ENCODE results near the gene SLC2A13. TPM values are rescaled to one million over a fixed set of nuclear protein-coding genes. Genes with fewer than 3 reads are reported as not detected.

Gene SLC2A13
- total RNA-seq, 1 donor from 2014 or later, result 6.9 TPM

- DNase-seq (ENCODE audit: extremely low spot score, unreplicated experiment), result no peak
- Mint-ChIP-seq H3K27ac (ENCODE audit: unreplicated experiment) (no peak overlapping the region), H3K27me3 (ENCODE audit: unreplicated experiment) (peaks cover 3% of the 10 kb centered on the region), H3K4me1 (ENCODE audit: unreplicated experiment) (peaks cover 3% of the 10 kb centered on the region), H3K4me3 (ENCODE audit: unreplicated experiment) (no peak overlapping the region), H3K9me3 (ENCODE audit: unreplicated experiment) (peaks cover 5% of the 10 kb centered on the region), H3K36me3 (ENCODE audit: unreplicated experiment) (no peaks in the 10 kb centered on the region)
- TF ChIP-seq, protein P1, sequence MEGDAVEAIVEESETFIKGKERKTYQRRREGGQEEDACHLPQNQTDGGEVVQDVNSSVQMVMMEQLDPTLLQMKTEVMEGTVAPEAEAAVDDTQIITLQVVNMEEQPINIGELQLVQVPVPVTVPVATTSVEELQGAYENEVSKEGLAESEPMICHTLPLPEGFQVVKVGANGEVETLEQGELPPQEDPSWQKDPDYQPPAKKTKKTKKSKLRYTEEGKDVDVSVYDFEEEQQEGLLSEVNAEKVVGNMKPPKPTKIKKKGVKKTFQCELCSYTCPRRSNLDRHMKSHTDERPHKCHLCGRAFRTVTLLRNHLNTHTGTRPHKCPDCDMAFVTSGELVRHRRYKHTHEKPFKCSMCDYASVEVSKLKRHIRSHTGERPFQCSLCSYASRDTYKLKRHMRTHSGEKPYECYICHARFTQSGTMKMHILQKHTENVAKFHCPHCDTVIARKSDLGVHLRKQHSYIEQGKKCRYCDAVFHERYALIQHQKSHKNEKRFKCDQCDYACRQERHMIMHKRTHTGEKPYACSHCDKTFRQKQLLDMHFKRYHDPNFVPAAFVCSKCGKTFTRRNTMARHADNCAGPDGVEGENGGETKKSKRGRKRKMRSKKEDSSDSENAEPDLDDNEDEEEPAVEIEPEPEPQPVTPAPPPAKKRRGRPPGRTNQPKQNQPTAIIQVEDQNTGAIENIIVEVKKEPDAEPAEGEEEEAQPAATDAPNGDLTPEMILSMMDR (IDR thresholded peaks at IDR 0.05), result no peak
These were observed 382.1 kb downstream of the SLC2A13 start for GRCh38 chr12:39723831-39724230.

- Mint-ChIP-seq H3K4me1 (ENCODE audit: unreplicated experiment) (peaks cover 3% of the 10 kb centered on the region), H3K27ac (ENCODE audit: unreplicated experiment) (no peak overlapping the region), H3K4me3 (ENCODE audit: unreplicated experiment) (no peak overlapping the region), H3K27me3 (ENCODE audit: unreplicated experiment) (peaks cover 3% of the 10 kb centered on the region), H3K36me3 (ENCODE audit: unreplicated experiment) (no peaks in the 10 kb centered on the region), H3K9me3 (ENCODE audit: unreplicated experiment) (no peaks in the 10 kb centered on the region)
- TF ChIP-seq, protein P1 (IDR thresholded peaks at IDR 0.05), result no peak
- DNase-seq (ENCODE audit: extremely low spot score, unreplicated experiment), result no peak
These were observed 383.4 kb downstream of the SLC2A13 start for GRCh38 chr12:39722504-39722903.

DNA sequence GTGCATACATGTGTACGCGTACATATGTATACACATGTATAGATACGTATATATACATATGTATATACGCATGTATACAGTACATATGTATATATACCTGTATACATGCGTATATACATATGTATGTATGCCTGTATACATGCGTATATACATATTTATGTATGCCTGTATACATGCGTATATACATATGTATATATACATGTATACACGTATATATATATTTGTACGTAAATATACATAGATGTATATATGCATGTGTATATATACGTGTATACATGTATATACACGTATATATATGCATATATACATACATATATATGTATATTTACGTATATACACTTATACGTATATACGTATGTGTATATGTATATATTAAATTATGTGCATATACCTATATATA lies 392.3 kb downstream of the SLC2A13 start:
- no peaks in the 10 kb centered on the region for H3K36me3 Mint-ChIP-seq (ENCODE audit: unreplicated experiment)
- H3K27ac Mint-ChIP-seq (ENCODE audit: unreplicated experiment), result no peak overlapping the region
- H3K27me3 Mint-ChIP-seq (ENCODE audit: unreplicated experiment), result no peaks in the 10 kb centered on the region
- TF ChIP-seq, protein P1 (IDR thresholded peaks at IDR 0.05), result no peak
- no peak overlapping the region for H3K4me3 Mint-ChIP-seq (ENCODE audit: unreplicated experiment)
- no peak for DNase-seq (ENCODE audit: extremely low spot score, unreplicated experiment)
- peaks cover 10% of the 10 kb centered on the region for H3K9me3 Mint-ChIP-seq (ENCODE audit: unreplicated experiment)
- no peaks in the 10 kb centered on the region for H3K4me1 Mint-ChIP-seq (ENCODE audit: unreplicated experiment)

GRCh38 chr12:39712334-39712733 lies 393.5 kb downstream of the SLC2A13 start:
- Mint-ChIP-seq H3K4me1 (ENCODE audit: unreplicated experiment) (no peaks in the 10 kb centered on the region), H3K27ac (ENCODE audit: unreplicated experiment) (no peak overlapping the region), H3K36me3 (ENCODE audit: unreplicated experiment) (no peaks in the 10 kb centered on the region), H3K27me3 (ENCODE audit: unreplicated experiment) (no peaks in the 10 kb centered on the region), H3K9me3 (ENCODE audit: unreplicated experiment) (peaks cover 10% of the 10 kb centered on the region), H3K4me3 (ENCODE audit: unreplicated experiment) (no peak overlapping the region)
- TF ChIP-seq, protein P1 (IDR thresholded peaks at IDR 0.05), result no peak
- DNase-seq (ENCODE audit: extremely low spot score, unreplicated experiment), result no peak

Other genes with a start within 250 kb of the SLC2A13 start
- gene LRRK2, start 118.9 kb upstream of the SLC2A13 start, total RNA-seq, result not detected in 2 replicates